Tibial nerve (tissue), 4 donors: ENCODE results near the gene GTF2B. TPM values are rescaled to one million over a fixed set of nuclear protein-coding genes. Genes with fewer than 3 reads are reported as not detected.

Experiments
- small RNA-seq: library from RNA; depleted of rRNA; stranded (forward); fragments of <200 nt; gene quantifications from one replicate; pipeline ENCODE3, GENCODE V24; 2016
- total RNA-seq, 4 donors: library from RNA; depleted of rRNA; stranded (reverse); fragments of >200 nt; gene quantifications; one replicate each; pipeline ENCODE4 v1.1.0, GENCODE V29; 2016

Gene GTF2B
- total RNA-seq, 4 donors from 2014 or later = 17.4 to 55.7 (median 23.7) TPM

Small RNA genes within 50 kb of the gene (small RNA-seq; reads per million reads assigned to genes)
- not detected for gene RNU6-125P

Other genes starting within 250 kb of the GTF2B start
- gene PKN2, start 207.3 kb downstream of the GTF2B start, total RNA-seq = 10 to 100 TPM; 36.3 to 65.9 (median 50.1) TPM
- gene KYAT3, start 101.1 kb upstream of the GTF2B start, total RNA-seq = 10 to 100 TPM; 31.0 to 37.8 (median 36.6) TPM
- gene RBMXL1, start 101.1 kb upstream of the GTF2B start, total RNA-seq = 10 to 100 TPM; 12.4 to 19.9 (median 16.8) TPM
- gene GBP3, start 131.3 kb upstream of the GTF2B start, total RNA-seq = 10 to 100 TPM in 2 of 4 donors, 1 to 10 TPM in 2; 9.2 to 25.8 (median 11.2) TPM
- 10 to 100 TPM; 21.1 to 51.8 (median 24.2) TPM for gene GBP1, start 173.6 kb upstream of the GTF2B start, total RNA-seq
- 10 to 100 TPM; 46.7 to 71.0 (median 55.5) TPM for gene GBP2, start 234.5 kb upstream of the GTF2B start, total RNA-seq